WTC11 (cell line): Measurements from ENCODE around the gene BAK1.

Source experiments
- CTCF ChIP-seq: fragments of 200-600 bp; IDR thresholded peaks from 2 replicates; pipeline ENCODE4 v1.8.0; 2022; ENCODE audit warnings: antibody characterized with exemption
- E2F5 ChIP-seq: sonication (generic); formaldehyde crosslinking; IDR thresholded peaks from 2 replicates; pipeline ENCODE4 v1.8.1; 2022; ENCODE audit warnings: mild to moderate bottlenecking, moderate library complexity, missing genetic modification reagents
- FOXK1 ChIP-seq: sonication (generic); formaldehyde crosslinking; IDR thresholded peaks from 2 replicates; pipeline ENCODE4 v1.8.0; 2022; ENCODE audit warnings: mild to moderate bottlenecking, moderate library complexity, missing genetic modification reagents
- HMGXB4 ChIP-seq: sonication (generic); formaldehyde crosslinking; IDR thresholded peaks from 2 replicates; pipeline ENCODE4 v1.8.1; 2023; ENCODE audit warnings: mild to moderate bottlenecking, moderate library complexity, missing genetic modification reagents
- KAT7 ChIP-seq: sonication (generic); formaldehyde crosslinking; IDR thresholded peaks from 2 replicates; pipeline ENCODE4 v1.8.1; 2023; ENCODE audit warnings: missing genetic modification reagents, mild to moderate bottlenecking, borderline replicate concordance
- ZNF138 ChIP-seq: sonication (generic); formaldehyde crosslinking; conservative IDR thresholded peaks from 2 replicates; pipeline ENCODE4 v1.8.1; 2022; ENCODE audit warnings: mild to moderate bottlenecking, moderate library complexity, missing genetic modification reagents
- ZNF423 ChIP-seq: fragments of 250-450 bp; sonication (Bioruptor Pico); IDR thresholded peaks from 2 replicates; pipeline ENCODE4 v2.1.2; 2022; ENCODE audit warnings: mild to moderate bottlenecking, moderate library complexity
- TF ChIP-seq, protein P1 (sequence below): sonication (generic); formaldehyde crosslinking; IDR thresholded peaks from 2 replicates; pipeline ENCODE4 v1.8.0; 2022; ENCODE audit warnings: mild to moderate bottlenecking, missing genetic modification reagents
- TF ChIP-seq, protein P2 (sequence below): sonication (generic); formaldehyde crosslinking; IDR thresholded peaks from 2 replicates; pipeline ENCODE4 v1.8.0; 2022; ENCODE audit warnings: missing genetic modification reagents
- TF ChIP-seq, protein P3 (sequence below): sonication (generic); formaldehyde crosslinking; IDR thresholded peaks from 2 replicates; pipeline ENCODE4 v1.8.1; 2023; ENCODE audit warnings: mild to moderate bottlenecking, missing genetic modification reagents, moderate library complexity

- TF ChIP-seq, protein P1, sequence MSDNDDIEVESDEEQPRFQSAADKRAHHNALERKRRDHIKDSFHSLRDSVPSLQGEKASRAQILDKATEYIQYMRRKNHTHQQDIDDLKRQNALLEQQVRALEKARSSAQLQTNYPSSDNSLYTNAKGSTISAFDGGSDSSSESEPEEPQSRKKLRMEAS, result no peak
- TF ChIP-seq ZNF138 (CRISPR knock-in tag) (no peak), CTCF (no peak), ZNF423 (no peak), KAT7 (CRISPR knock-in tag) (no peak), HMGXB4 (CRISPR knock-in tag) (no peak), FOXK1 (no peak), E2F5 (CRISPR knock-in tag) (no peak)
- TF ChIP-seq, protein P2, sequence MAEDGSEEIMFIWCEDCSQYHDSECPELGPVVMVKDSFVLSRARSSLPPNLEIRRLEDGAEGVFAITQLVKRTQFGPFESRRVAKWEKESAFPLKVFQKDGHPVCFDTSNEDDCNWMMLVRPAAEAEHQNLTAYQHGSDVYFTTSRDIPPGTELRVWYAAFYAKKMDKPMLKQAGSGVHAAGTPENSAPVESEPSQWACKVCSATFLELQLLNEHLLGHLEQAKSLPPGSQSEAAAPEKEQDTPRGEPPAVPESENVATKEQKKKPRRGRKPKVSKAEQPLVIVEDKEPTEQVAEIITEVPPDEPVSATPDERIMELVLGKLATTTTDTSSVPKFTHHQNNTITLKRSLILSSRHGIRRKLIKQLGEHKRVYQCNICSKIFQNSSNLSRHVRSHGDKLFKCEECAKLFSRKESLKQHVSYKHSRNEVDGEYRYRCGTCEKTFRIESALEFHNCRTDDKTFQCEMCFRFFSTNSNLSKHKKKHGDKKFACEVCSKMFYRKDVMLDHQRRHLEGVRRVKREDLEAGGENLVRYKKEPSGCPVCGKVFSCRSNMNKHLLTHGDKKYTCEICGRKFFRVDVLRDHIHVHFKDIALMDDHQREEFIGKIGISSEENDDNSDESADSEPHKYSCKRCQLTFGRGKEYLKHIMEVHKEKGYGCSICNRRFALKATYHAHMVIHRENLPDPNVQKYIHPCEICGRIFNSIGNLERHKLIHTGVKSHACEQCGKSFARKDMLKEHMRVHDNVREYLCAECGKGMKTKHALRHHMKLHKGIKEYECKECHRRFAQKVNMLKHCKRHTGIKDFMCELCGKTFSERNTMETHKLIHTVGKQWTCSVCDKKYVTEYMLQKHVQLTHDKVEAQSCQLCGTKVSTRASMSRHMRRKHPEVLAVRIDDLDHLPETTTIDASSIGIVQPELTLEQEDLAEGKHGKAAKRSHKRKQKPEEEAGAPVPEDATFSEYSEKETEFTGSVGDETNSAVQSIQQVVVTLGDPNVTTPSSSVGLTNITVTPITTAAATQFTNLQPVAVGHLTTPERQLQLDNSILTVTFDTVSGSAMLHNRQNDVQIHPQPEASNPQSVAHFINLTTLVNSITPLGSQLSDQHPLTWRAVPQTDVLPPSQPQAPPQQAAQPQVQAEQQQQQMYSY (CRISPR knock-in tag), result no peak
- TF ChIP-seq, protein P3, sequence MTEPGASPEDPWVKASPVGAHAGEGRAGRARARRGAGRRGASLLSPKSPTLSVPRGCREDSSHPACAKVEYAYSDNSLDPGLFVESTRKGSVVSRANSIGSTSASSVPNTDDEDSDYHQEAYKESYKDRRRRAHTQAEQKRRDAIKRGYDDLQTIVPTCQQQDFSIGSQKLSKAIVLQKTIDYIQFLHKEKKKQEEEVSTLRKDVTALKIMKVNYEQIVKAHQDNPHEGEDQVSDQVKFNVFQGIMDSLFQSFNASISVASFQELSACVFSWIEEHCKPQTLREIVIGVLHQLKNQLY (CRISPR knock-in tag), result no peak
Observed at GRCh38 chr6:33549896-33550295, 30.2 kb downstream of the BAK1 start.
